ENCODE data around the gene LY6G6D. TPM values are rescaled to one million over a fixed set of nuclear protein-coding genes. Genes with fewer than 3 reads are reported as not detected.

The LY6G6D gene
- total RNA-seq, 1 experiment from 2014 or later, result not detected

DNA sequence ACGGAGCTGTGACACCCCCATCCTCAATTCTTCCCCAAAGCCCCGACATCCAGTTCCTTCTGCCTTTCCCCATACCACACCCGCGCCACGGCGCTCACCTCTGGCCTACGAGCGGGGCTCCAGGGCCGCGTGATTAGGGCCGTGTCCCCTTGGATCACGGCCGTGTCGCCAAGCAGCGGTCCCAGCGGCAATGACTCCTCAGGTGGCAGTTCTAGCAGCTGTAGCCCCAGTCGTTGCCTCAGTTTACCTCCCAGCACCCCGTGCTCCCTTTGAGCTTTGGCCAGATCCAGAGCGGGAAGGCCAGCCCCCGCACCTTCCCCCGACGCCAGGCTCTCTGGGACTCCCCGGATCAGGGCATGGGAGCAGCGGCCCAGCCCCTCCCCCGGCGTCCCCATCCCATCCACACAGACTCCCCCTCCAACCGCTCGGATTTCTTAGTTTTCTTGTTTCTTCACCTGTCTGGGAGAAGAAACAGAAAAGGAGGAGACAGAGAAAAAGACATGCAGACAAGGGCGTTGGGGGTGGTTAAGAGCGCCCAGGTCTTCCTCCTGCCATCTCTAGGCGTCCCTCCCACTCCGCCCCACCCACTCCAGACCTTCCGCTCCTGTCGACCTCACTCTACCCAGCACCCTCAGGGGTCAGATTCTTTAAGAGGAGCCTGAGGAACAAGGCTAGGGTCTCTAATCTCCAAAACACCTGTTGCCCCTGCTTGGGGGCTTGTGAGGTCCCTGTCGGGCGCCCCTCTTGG is 13.8 kb downstream of the LY6G6D start, which contains the start of gene DDAH2:
Gene DDAH2, minus strand, starts transcription at position 533 of the 748 bp plus-strand sequence. Its CDS starts 138 bp downstream, at position 395.
- Mint-ChIP-seq H3K4me1 (ENCODE audit: low read depth, unreplicated experiment) (peaks cover 26% of the 10 kb centered on the region), H3K9me3 (ENCODE audit: unreplicated experiment) (no peaks in the 10 kb centered on the region), H3K27ac (ENCODE audit: unreplicated experiment) (peak within 1 kb of the TSS; percentile 84), H3K27me3 (ENCODE audit: insufficient read depth, unreplicated experiment) (no peaks in the 10 kb centered on the region), H3K36me3 (ENCODE audit: insufficient read depth, unreplicated experiment) (peaks cover 81% of the 10 kb centered on the region), H3K4me3 (ENCODE audit: unreplicated experiment) (peak within 1 kb of the TSS; percentile 87)
- DNase-seq, result no peak
- Histone ChIP-seq H3K9me3 (no peaks in the 10 kb centered on the region), H3K4me1 (peaks cover 7% of the 10 kb centered on the region; the same call in 1 of the 2 replicates), H3K36me3 (ENCODE audit: control insufficient read depth, insufficient read depth, low read length) (peaks cover 9% of the 10 kb centered on the region), H3K4me3 (ENCODE audit: low read depth, low read length) (peak within 1 kb of the TSS; percentile 58), H3K27me3 (replicated peaks; ENCODE audit: control insufficient read depth, insufficient read depth, low read length) (no peaks in the 10 kb centered on the region)
- BruUV-seq (replicated peaks), result TSS peak; percentile 23
- CTCF ChIA-PET, result interaction anchor here (0.9 to 2.5 kb wide), 13 partner anchors 10 to 182 kb away, joined by 3 to 30 read pairs (median 4); partner anchors contain the start of genes HSPA1B, LSM2, LY6G5C and MSH5
- TF ChIP-seq, protein P1, sequence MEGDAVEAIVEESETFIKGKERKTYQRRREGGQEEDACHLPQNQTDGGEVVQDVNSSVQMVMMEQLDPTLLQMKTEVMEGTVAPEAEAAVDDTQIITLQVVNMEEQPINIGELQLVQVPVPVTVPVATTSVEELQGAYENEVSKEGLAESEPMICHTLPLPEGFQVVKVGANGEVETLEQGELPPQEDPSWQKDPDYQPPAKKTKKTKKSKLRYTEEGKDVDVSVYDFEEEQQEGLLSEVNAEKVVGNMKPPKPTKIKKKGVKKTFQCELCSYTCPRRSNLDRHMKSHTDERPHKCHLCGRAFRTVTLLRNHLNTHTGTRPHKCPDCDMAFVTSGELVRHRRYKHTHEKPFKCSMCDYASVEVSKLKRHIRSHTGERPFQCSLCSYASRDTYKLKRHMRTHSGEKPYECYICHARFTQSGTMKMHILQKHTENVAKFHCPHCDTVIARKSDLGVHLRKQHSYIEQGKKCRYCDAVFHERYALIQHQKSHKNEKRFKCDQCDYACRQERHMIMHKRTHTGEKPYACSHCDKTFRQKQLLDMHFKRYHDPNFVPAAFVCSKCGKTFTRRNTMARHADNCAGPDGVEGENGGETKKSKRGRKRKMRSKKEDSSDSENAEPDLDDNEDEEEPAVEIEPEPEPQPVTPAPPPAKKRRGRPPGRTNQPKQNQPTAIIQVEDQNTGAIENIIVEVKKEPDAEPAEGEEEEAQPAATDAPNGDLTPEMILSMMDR (IDR thresholded peaks at IDR 0.05; ENCODE audit: insufficient read depth in 1 of 2, low read depth in 1 of 2, low read length in 1 of 2, severe bottlenecking in 1 of 2, unreplicated experiment in 1 of 2), result no peak
- intact Hi-C loops (cut with micrococcal nuclease; ENCODE audit: unreplicated experiment), result loop anchor here (1.0 kb wide), 5 partner anchors 34 to 101 kb away; no protein-coding TSS in a partner anchor
- POLR2A ChIA-PET, result interaction anchor here (0.6 to 2.0 kb wide), 10 partner anchors 10 to 93 kb away, joined by 3 to 59 read pairs (median 4); partner anchors contain the start of genes ABHD16A, HSPA1A, HSPA1L and MSH5

GRCh38 chr6:31729515-31729978 is 14.4 kb downstream of the LY6G6D start:
- Histone ChIP-seq H3K4me1 (peaks cover 13% of the 10 kb centered on the region), H3K9me3 (no peaks in the 10 kb centered on the region), H3K27me3 (replicated peaks; ENCODE audit: control insufficient read depth, insufficient read depth, low read length) (no peaks in the 10 kb centered on the region), H3K36me3 (ENCODE audit: control insufficient read depth, insufficient read depth, low read length) (peaks cover 9% of the 10 kb centered on the region), H3K4me3 (ENCODE audit: low read depth, low read length) (peak overlapping the region; percentile 58)
- ChIA-PET POLR2A (interaction anchor here (0.6 to 2.0 kb wide), 13 partner anchors 9 to 133 kb away, joined by 3 to 59 read pairs (median 5); partner anchors contain the start of genes ABHD16A, HSPA1A, HSPA1B and HSPA1L), CTCF (interaction anchor here (0.6 to 2.5 kb wide), 17 partner anchors 10 to 415 kb away, joined by 3 to 30 read pairs (median 4); partner anchors contain the start of genes HSPA1B, LSM2, LY6G5C and MSH5)
- no peaks in the 10 kb centered on the region for H3K27me3 Mint-ChIP-seq (ENCODE audit: insufficient read depth, unreplicated experiment)
- TF ChIP-seq, protein P1 (IDR thresholded peaks at IDR 0.05; ENCODE audit: insufficient read depth in 1 of 2, low read depth in 1 of 2, low read length in 1 of 2, severe bottlenecking in 1 of 2, unreplicated experiment in 1 of 2), result peak; percentile 75 to 89
- peak; percentile 94 for DNase-seq
- H3K4me3 Mint-ChIP-seq (ENCODE audit: unreplicated experiment), result peak overlapping the region; percentile 87
- peak overlapping the region; percentile 84 for H3K27ac Mint-ChIP-seq (ENCODE audit: unreplicated experiment)
- peaks cover 87% of the 10 kb centered on the region for H3K36me3 Mint-ChIP-seq (ENCODE audit: insufficient read depth, unreplicated experiment)
- no TSS peak for BruUV-seq (replicated peaks)
- intact Hi-C loops (cut with micrococcal nuclease; ENCODE audit: unreplicated experiment), result loop anchor here (1.0 kb wide), 5 partner anchors 34 to 101 kb away; no protein-coding TSS in a partner anchor
- H3K4me1 Mint-ChIP-seq (ENCODE audit: low read depth, unreplicated experiment), result peaks cover 27% of the 10 kb centered on the region
- H3K9me3 Mint-ChIP-seq (ENCODE audit: unreplicated experiment), result no peaks in the 10 kb centered on the region

Measured in Caco-2 (cell line).